SK-N-SH treated with all-trans-retinoic acid at 6 μM for 48 hours (cell line): ENCODE results near the gene ENDOD1.

Experiments
- GLIS3 ChIP-seq: fragments of 250-450 bp; sonication (Bioruptor Pico); IDR thresholded peaks from 2 replicates; pipeline ENCODE4 v1.5.0; 2020; ENCODE audit warnings: mild to moderate bottlenecking, moderate library complexity
- ZC3H10 ChIP-seq: fragments of 250-450 bp; sonication (Bioruptor Pico); IDR thresholded peaks from 2 replicates; pipeline ENCODE4 v1.5.1; 2021; ENCODE audit warnings: mild to moderate bottlenecking, moderate library complexity
- TF ChIP-seq, protein P1 (sequence below): fragments of 250-450 bp; sonication (Bioruptor Pico); IDR thresholded peaks from 2 replicates; pipeline ENCODE4 v1.8.0; 2021; ENCODE audit warnings: low read depth, mild to moderate bottlenecking, moderate library complexity, borderline replicate concordance

DNA sequence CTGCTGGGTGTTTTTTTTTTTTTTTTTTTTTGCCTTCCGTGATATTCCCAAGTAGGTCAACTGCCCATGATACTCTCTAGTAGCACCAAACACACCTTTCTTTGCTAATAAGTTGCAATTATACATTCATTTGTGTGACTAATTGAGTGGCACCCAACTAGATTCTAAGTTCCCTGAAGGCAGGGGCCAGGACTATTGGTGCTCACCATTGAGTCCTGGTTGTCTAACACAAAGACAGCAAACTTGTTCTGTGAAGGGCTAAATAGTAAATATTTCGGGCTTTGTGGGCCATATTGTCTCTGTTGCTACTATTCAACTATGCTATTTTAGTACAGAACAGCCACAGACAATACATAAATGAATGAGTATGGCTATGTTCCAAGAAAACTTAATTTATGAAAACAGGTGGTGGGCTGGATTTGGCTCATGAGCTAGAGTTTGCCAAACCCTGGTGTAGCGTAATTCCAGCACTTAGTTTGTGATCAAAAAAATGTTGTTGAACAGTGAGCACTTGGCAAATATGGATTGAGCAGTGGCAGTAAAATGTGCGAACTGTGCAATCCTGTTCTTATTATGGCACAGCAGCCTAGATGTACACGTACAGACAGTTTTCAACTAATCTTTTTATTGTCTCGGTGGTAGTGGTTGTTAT lies 11.3 kb downstream of the ENDOD1 start:
- no peak for TF ChIP-seq GLIS3 (CRISPR knock-in tag)
- TF ChIP-seq, protein P1, sequence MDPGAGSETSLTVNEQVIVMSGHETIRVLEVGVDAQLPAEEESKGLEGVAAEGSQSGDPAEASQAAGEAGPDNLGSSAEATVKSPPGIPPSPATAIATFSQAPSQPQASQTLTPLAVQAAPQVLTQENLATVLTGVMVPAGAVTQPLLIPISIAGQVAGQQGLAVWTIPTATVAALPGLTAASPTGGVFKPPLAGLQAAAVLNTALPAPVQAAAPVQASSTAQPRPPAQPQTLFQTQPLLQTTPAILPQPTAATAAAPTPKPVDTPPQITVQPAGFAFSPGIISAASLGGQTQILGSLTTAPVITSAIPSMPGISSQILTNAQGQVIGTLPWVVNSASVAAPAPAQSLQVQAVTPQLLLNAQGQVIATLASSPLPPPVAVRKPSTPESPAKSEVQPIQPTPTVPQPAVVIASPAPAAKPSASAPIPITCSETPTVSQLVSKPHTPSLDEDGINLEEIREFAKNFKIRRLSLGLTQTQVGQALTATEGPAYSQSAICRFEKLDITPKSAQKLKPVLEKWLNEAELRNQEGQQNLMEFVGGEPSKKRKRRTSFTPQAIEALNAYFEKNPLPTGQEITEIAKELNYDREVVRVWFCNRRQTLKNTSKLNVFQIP: no peak
- TF ChIP-seq ZC3H10: no peak
